GM21619 (cell line): ENCODE results near the gene MYO18B.

ENCODE experiments used
- ATAC-seq: cut with Tn5 transposase; IDR thresholded peaks from one replicate; pipeline ENCODE4 v1.9.1; 2021; ENCODE audit not compliant: unreplicated experiment

Gene MYO18B

GRCh38 chr22:25748140-25748539 is 6.2 kb downstream of the MYO18B start:
- ATAC-seq: no peak

DNA sequence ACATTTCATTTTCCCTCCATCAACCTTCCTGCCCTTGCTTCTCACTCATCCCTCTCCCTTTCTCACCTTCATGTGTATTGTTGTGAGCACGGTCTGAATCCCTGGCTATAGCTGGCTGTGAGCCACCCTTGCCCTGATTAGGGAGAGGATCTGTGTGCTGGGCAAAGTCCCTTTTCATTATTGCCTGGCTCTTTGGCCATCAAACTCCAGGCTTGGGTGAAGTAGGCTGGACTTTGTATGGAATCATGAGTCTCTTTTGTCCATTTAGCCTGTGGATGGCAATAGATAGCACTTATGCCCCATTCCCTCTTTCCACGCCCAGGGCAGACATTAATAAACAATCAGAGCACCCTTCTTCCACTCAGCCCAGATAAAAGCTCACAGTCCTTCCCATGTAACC is 6.7 kb downstream of the MYO18B start:
- no peak for ATAC-seq

DNA sequence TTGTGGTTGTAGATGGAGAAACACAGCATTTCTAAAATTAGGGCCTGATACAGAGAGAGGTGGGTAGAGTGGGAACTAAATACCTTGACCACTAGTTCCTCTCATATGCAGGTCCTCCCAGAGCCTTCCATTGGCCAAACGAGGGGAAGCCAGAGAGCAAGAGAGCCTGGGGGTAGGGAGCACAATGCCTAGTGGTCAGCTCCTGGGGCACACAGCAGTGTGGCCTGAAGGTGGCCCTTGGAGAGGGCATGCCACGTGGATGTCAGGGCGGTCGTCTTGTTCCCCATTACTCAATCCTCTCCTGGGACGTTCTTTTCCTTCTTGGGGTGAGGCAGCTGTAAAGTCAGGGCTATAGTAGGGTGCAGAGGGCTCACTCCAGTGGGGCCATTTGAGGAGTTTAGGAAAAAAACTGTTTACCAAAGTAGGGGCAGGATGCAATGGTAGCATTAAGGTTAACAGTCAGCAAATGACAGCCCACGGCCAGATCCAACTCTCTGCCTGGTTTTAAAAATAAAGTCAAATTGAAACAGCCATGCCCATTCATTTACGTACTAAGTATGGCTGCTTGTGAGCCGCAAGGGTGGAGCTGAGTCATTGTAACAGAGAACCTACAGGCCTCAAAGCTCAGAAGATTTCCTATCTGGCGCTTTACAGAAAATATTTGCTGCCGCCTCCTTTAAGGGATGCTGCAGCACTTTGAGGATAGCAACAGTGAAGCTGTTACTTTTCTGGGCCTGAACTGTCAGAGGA is 7.6 kb downstream of the MYO18B start:
- peak; percentile 74 for ATAC-seq

DNA sequence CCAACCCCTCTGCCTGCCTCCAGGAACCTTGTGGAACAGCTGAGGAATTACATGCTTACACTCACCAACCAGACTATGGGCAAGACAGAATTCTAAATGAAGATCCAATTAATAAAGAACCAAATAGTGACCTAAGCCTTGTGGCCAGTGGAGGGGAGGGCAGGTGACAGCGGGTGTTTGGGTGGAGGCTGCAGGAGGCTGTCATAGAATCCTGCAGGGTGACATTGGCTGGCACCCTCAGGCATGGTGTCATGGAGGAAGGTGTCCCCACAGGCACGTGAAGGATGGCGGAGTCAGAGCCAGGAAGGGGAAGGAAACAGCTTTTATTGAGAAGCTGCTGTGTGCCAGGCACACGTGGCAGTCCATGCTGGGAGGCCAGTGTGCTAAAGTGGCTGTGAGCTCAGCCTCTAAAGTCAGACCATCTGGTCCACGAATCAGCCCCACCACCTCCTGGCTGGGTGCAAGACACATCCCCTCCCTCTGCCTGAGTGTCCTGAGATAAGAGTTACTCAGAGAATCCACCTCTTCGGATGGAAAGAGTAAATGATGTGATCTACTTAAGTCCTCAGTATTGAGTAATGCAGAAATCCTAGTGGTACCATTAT is 8.7 kb downstream of the MYO18B start:
- ATAC-seq: no peak

- no peak for ATAC-seq
Observed at GRCh38 chr22:25751174-25751581, 9.2 kb downstream of the MYO18B start.

- no peak for ATAC-seq
Observed at GRCh38 chr22:25752615-25753214, 10.7 kb downstream of the MYO18B start.

DNA sequence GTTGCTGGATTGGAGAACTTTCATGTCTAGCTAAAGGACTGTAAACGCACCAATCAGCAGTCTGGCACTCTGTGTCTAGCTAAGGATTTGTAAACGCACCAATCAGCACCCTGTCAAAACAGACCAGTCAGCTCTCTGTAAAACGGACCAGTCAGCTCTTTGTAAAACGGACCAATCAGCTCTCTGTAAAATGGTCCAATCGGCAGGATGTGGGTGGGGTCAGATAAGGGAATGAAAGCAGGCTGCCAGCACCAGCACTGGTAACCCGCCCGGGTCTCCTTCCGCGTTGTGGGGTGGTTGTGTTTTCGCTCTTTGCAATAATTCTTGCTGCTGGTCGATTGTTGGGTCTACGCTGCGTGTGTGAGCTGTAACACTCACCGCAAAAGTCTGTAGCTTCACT is 11.3 kb downstream of the MYO18B start:
- ATAC-seq: no peak

GRCh38 chr22:25754527-25755202 is 12.7 kb downstream of the MYO18B start:
- no peak for ATAC-seq

DNA sequence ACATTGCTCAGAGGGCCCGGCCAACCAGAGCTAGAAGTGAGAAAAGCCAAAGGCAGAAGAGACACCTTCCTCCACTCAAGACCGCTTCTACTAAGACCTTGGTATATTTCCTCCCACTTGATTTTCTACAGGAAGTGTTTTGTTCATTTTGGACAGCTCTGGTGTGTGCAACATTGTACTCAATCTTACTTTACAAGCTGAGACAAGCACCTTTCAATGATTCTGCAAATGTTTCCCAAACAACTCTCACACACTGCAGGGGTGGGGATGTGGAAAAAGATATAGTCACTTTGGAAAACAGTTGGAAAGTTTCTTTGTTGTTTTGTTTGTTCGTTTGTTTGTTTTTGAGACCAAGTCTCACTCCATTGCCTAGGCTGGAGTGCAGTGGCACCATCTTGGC is 15.7 kb downstream of the MYO18B start:
- no peak for ATAC-seq

DNA sequence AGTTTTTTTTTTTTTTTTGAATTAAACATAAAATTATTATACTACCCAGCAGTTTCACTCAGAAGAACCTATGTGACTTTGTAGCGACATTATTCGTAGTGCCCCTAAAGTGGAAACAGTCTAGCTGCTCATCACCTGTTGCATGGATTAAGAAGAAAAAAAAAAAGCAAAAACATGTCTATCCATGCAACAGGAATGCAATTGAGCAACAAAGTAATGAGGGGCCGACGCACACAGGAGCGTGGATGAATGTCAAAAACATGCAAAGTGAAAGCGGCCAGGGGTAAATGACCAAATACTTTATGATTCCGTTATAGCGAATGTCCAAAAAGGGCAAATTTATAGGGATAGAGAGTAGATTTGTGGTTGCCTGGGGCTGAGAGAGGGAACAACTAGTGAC is 16.3 kb downstream of the MYO18B start:
- no peak for ATAC-seq

- no peak for ATAC-seq
Observed at GRCh38 chr22:25759825-25760231, 17.8 kb downstream of the MYO18B start.

- no peak for ATAC-seq
Observed at GRCh38 chr22:25760294-25760693, 18.3 kb downstream of the MYO18B start.

DNA sequence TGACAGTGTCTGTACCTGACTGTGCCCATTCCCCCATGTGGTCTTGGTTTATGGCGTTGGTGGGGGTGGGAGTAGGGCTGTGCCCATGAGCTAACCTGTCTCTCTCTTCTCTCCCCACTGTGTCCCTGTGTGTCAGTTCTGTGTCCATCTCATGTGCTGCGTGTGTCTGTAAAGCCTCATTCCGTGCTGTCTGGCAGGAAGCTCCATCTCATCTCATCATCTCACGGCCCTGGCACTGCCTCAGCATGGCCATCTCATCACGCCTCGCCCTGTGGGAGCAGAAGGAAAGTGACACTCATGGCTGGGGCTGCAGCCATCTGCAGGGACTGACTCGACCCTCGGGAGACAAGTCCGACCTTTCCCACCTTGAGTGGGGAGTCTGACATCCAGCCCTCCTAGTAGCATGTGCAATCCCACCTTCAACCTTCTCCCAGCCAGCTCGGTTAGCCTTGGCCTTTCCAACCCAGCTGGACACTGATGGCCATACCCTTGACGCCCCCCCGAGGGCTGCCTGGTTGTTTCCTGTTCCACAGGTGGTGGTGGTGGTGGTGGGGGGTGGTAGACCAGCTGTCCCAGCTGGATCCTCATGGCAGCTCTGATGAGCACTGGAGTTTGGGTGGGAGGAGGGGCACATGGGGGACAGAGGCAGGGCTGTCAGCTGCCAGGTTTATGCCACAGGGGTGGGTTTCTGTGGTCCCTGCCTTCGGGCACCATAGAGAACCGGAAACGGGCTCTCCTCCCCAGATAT is 19.0 kb downstream of the MYO18B start:
- ATAC-seq: no peak

GRCh38 chr22:25762147-25762546 is 20.2 kb downstream of the MYO18B start:
- ATAC-seq: no peak

- ATAC-seq: no peak
Observed at GRCh38 chr22:25763239-25763777, 21.3 kb downstream of the MYO18B start.

DNA sequence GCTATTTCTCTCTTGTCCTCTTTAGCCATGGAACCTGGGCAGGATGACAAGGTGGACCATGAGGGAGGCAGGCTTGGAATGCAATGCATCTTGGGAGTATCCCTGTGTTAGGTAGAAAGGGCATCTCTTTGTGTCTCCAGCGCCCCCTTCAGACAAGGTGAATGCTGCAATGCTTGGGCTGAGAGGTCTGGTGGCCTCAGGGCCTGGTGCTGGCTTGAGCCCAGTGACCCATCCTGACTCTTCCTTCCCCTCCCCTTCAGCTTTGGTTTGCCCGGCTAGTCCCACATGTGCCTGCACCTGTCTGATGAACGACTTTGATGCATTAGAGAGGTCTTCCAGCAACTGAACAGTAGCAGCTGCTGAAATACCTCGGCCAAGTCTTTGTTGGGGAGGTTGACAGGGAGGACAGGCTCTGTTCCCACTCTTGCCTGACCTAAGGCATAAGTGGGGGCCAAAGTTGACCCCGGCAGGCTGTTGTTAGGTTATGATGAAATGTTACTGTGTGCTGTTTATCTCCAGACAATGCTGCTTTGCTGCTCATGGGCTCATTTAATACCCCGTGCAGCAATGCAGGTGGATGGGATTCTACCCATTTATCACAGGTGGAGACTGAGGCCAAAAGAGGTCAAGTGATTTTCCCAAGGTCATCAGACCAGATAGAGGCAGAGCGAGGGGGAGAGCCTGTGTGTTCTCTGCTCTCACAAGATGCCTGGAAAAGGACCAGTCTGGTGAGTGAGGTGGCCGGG is 22.5 kb downstream of the MYO18B start:
- no peak for ATAC-seq

- ATAC-seq: no peak
Observed at GRCh38 chr22:25765016-25765367, 23.0 kb downstream of the MYO18B start.

- ATAC-seq: no peak
Observed at GRCh38 chr22:25765801-25766200, 23.8 kb downstream of the MYO18B start.

DNA sequence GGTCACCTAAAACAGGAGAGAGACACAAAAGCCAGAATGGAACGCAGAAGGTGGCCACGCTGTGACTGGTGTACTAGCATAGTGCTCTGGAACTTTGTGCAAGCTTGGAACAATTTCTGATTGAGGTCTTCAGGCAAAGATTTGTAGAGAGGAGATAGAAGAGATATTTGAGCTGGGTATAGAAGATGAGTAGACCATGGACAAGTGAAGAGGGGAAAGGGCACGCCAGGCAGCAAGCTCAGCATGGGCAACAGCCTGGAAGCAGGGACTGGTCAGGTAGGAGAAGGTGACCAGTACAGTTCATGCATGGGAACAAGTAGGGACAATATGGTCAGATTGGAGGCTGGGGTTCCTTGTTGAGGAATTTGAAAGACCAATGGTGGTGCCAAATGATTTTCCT is 24.4 kb downstream of the MYO18B start:
- no peak for ATAC-seq

DNA sequence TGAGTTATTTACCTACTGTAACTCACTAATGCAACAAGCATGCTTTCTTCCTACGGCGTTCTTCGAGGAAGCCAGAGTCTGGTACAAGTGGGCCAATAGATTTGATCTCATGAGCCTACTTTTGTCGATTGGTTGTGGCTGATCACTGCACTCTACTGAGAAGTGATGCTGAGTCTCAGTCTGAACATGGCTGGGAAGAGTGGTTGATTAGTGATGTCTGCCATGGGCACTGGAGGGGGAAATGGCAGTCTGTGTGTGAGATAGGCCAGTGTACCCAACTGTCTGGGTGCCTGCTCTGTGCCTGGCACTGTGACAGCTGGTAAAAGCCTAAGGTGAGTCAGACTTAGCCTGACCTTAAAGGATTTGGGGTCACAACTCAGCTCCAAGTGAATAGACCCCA is 28.3 kb downstream of the MYO18B start:
- ATAC-seq: no peak
